Measurements from ENCODE around the gene NLRC5.

GRCh38 chr16:57115514-57116182 is 126.3 kb downstream of the NLRC5 start:
- TF ChIP-seq TAF1 (IDR thresholded peaks at IDR 0.05; ENCODE audit: low read depth, low read length) (no peak), POLR2AphosphoS5 (IDR thresholded peaks at IDR 0.05; ENCODE audit: low read depth, low read length) (no peak), POLR2A (IDR thresholded peaks at IDR 0.05; ENCODE audit: low read depth, low read length) (no peak), POU2F2 (IDR thresholded peaks at IDR 0.05; ENCODE audit: low read depth, low read length) (no peak), PAX5 (IDR thresholded peaks at IDR 0.05; ENCODE audit: insufficient read depth, low read length, severe bottlenecking) (no peak)
